Activated T-cell treated with anti-CD3 and anti-CD28 coated beads, Interleukin-2, amount 50 U/mL, for 72 hours (primary cell): Measurements from ENCODE around the gene POLR2L. TPM values are rescaled to one million over a fixed set of nuclear protein-coding genes. Genes with fewer than 3 reads are reported as not detected.
A peak's percentile ranks its signal among the peaks of the same experiment; 100 is the strongest.

Experiments used
- ATAC-seq, 2 donors: fragments of 150-1000 bp; cut with Tn5 transposase; replicated peaks in 1 of 2; 2 replicates each; pipeline ENCODE4 v1.10.0; 2021; ENCODE audit warnings: moderate library complexity in 2 of 2, mild to moderate bottlenecking in 1 of 2
- DNase-seq, 2 donors: peaks; one replicate each; pipeline ENCODE4 v3.0.0; 2021 to 2022; ENCODE audit warnings: mixed read lengths in 1 of 2
- H3K27ac Mint-ChIP-seq: one replicate; pipeline ENCODE4 v1.8.0; 2022; ENCODE audit warnings: mild to moderate bottlenecking, moderate library complexity, mixed read lengths
- H3K27me3 Mint-ChIP-seq: one replicate; pipeline ENCODE4 v1.8.0; 2022; ENCODE audit warnings: low read depth, mixed read lengths
- H3K36me3 Mint-ChIP-seq, 2 donors: one replicate each; pipeline ENCODE4 v1.8.0; 2022; ENCODE audit warnings: mixed read lengths in 2 of 2, mild to moderate bottlenecking in 1 of 2; ENCODE audit not compliant: insufficient read depth in 2 of 2
- H3K4me1 Mint-ChIP-seq: one replicate; pipeline ENCODE4 v1.8.0; 2022; ENCODE audit warnings: low read depth, mixed read lengths
- H3K4me3 Mint-ChIP-seq, 2 donors: one replicate each; pipeline ENCODE4 v1.8.0; 2022; ENCODE audit warnings: mild to moderate bottlenecking in 2 of 2, mixed read lengths in 2 of 2, moderate library complexity in 2 of 2
- H3K9me3 Mint-ChIP-seq, 2 donors: one replicate each; pipeline ENCODE4 v1.8.0; 2022; ENCODE audit warnings: mixed read lengths in 2 of 2
- total RNA-seq, 2 donors: library from RNA; stranded (reverse); gene quantifications; one replicate each; pipeline ENCODE4 v1.2.3, GENCODE V29; 2022

The POLR2L gene
- total RNA-seq, 2 donors from 2014 or later = 28.2 to 30.9 TPM

DNA sequence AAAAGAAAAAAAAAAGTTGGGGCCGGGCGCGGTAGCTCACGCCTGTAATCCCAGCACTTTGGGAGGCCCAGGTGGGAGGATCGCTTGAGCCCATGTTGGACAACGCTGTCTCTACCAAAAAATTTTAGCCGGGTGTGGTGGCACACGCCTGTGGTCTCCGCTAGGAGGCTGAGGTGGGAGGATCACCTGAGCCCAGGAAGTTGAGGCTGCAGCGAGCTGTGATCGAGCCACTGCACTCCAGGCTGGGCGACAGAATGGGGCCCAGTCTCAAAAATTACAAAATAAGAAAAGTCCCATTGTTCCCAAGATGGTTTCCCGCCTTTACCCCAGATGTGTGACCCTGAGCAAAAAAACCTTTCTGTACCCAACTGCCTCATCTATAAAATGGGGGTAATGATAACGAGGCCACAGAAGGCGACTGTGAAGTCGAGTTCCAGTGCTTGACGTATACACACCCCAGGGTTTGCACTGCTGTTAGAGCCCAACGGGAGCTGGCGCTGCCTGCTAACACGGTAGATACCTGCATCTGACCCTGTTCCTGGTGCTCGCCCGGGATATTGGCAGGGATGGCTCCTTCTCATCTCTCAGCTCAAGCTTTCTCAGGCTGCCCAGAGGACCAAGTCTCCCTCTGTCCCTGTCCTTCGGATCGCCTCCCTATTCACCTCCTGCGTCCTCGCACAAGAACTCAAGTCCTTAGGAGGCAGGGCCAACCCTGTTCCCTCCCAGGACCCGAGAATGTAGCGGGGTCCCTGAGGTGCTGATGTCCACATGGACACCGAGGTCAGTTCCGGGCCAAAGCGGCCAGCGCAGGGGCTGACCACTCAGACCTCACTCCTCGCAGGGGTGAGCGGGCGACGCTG is 33.7 kb downstream of the POLR2L start:
- peaks cover 46% of the 10 kb centered on the region for H3K4me1 Mint-ChIP-seq
- no peaks in the 10 kb centered on the region for H3K27me3 Mint-ChIP-seq
- peak overlapping the region; percentile 97 for H3K27ac Mint-ChIP-seq
- H3K4me3 Mint-ChIP-seq = peak overlapping the region; percentile 90 to 98
- H3K36me3 Mint-ChIP-seq = peaks cover 5 to 12% of the 10 kb centered on the region in 2 donors
- H3K9me3 Mint-ChIP-seq = no peaks in the 10 kb centered on the region
- no peak for ATAC-seq
- DNase-seq = peak; percentile 46 to 48

DNA sequence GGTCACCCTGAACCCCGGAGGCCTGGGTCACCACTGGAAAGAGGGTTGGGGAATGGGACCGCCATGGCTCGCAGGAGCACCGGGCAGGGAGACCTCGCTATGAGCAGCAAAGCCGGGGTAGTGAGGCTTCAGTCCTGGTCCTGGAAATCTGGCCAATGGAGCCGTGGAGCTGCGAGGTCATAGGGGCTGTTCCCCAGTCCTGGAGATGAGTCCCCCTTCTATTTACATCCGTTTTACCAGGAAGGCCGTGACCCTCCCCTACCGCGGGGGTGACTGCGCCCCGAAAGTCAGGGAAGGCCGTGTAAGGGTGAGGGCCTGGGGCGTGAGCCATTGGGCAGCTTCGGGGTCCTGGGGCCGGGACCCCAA is 37.7 kb downstream of the POLR2L start:
- ATAC-seq = no peak
- H3K36me3 Mint-ChIP-seq = peaks cover 0 to 2% of the 10 kb centered on the region in 2 donors
- H3K4me3 Mint-ChIP-seq = peak overlapping the region; percentile 85
- no peaks in the 10 kb centered on the region for H3K9me3 Mint-ChIP-seq
- DNase-seq = no peak
- peak overlapping the region; percentile 28 for H3K27ac Mint-ChIP-seq
- H3K4me1 Mint-ChIP-seq = peaks cover 19% of the 10 kb centered on the region
- no peaks in the 10 kb centered on the region for H3K27me3 Mint-ChIP-seq

DNA sequence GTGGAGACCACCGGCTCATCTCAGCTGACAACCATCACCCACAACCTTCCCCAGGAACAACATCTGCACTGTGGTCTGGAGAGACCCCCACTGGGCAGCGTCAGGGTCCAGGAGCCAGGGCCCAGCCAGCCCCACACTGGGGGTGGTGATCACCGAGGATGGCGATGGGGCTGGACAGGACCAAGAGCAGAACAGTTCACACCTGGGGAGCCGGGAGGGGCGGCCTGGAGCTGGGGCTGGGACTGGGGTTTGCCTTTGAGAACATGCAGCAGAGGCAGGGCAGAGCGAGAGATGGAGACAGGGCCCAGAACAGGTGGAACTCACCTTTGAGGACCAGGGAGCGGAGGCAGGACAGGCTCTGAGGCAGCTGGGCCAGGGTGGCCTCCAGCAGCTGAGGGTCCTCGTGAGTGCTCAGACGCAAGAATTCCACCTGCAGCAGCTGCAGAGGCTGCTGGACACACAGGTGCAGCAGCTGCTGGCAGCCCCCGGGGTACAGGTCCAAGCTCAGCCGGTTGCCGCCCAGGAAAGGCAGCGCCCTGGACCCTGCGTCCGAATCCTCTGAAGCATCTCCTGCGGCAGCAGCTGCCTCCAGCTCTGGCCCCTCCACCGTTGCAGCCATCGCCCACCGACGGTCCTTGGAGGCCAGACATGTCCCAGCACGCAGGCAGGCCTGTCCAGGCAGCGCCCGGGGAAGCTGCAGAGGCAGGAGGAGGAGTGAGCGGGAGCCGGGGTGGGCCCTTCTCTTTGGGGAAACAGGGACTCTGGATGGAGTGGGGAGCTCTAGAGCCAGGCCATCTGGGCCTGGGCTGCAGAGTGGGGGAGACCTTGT is 38.3 kb downstream of the POLR2L start:
- no peak for ATAC-seq
- H3K27me3 Mint-ChIP-seq = no peaks in the 10 kb centered on the region
- DNase-seq = no peak
- peaks cover 17% of the 10 kb centered on the region for H3K4me1 Mint-ChIP-seq
- H3K27ac Mint-ChIP-seq = no peak overlapping the region
- H3K36me3 Mint-ChIP-seq = peaks cover 0 to 2% of the 10 kb centered on the region in 2 donors
- peak overlapping the region; percentile 85 for H3K4me3 Mint-ChIP-seq
- no peaks in the 10 kb centered on the region for H3K9me3 Mint-ChIP-seq

DNA sequence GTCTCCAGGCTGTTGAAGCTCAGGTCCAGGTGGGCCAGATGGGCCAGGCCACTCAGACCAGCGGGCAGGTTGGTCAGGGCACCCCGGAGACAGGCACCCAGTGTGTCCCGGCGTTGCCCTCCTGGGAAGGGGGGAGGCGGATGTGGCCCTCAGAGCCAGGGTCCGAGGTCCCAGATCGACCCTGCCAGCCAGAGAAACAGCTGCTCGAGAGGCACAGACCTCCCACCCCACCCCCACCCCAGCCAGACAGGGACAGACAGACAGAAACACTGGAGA is 38.9 kb downstream of the POLR2L start:
- H3K27ac Mint-ChIP-seq = no peak overlapping the region
- H3K9me3 Mint-ChIP-seq = no peaks in the 10 kb centered on the region
- DNase-seq (no peak), ATAC-seq (no peak)
- H3K36me3 Mint-ChIP-seq = peaks cover 0 to 2% of the 10 kb centered on the region in 2 donors
- no peaks in the 10 kb centered on the region for H3K27me3 Mint-ChIP-seq
- peaks cover 11% of the 10 kb centered on the region for H3K4me1 Mint-ChIP-seq
- peak overlapping the region; percentile 85 for H3K4me3 Mint-ChIP-seq

DNA sequence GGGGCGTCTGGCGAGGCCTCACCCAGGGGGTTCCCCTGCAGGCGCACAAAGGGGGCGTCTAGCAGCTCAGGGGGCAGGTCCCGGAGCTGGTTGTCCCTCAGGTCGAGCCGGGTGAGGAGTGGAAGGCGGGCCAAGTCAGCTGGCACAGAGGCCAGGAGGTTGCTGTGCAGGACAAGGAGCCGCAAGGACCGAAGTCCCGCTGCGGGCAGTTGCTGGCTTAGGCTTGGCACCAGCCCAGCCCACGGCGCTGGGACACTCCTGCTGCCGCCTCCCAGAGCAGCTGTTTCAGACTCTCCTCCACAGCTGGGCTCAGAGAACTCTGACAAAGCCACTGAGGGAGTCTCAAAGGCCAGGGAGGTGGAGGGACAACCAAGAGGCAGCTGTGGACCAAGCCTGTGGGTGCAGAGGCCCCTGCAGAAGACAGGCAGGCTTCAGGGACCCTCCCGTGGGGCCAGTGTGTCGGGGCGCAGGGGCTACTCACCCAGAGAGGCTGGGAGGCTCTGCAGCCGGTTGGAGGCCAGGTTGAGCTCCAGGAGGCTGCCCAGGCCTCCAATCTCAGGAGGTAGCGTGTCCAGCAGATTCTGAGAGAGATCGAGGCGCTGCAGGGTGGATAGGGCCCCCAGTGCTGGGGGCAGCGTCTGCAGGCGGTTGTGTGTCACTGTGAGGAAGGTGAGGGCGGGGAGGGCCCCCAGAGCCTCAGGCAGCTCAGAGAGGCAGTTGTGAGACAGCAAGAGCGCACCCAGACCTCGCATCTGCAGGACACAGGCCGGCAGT is 39.4 kb downstream of the POLR2L start:
- DNase-seq (no peak), ATAC-seq (no peak)
- Mint-ChIP-seq H3K36me3 (peaks cover 0 to 2% of the 10 kb centered on the region in 2 donors), H3K27ac (no peak overlapping the region), H3K9me3 (no peaks in the 10 kb centered on the region), H3K4me1 (peaks cover 6% of the 10 kb centered on the region), H3K27me3 (no peaks in the 10 kb centered on the region), H3K4me3 (peak overlapping the region; percentile 53 to 85)

DNA sequence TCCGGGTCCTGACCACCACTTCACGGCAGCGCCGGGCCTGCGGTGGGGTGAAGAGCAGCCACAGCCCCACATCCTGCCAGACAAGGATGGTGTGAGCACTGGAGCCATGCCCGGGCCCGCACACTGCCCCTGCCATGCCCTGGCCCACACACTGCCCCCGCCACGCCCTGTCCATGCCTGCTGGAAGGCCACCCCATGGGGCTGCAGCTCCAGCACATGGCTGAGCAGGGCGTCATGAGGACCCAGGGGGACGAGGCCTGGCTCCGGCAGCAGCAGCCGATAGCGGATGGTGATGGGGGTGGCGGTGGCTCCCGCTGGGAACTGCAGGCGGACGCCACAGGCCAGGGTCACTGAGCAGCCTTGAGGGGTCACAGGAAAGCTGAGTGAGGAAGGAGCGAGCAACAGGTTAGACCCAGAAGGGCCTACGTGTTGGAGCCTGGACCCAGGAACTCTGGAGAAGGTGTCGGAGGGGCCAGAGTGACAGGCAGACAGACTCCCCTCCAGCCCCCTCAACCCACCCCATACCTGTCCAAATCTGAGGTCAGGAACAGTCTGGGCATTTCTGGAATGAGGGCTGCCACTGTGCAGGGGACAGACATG is 40.2 kb downstream of the POLR2L start:
- Mint-ChIP-seq H3K27ac (no peak overlapping the region), H3K36me3 (peaks cover 0 to 2% of the 10 kb centered on the region in 2 donors), H3K27me3 (no peaks in the 10 kb centered on the region), H3K9me3 (no peaks in the 10 kb centered on the region), H3K4me1 (peaks cover 3% of the 10 kb centered on the region), H3K4me3 (no peak overlapping the region)
- ATAC-seq (no peak), DNase-seq (no peak)

DNA sequence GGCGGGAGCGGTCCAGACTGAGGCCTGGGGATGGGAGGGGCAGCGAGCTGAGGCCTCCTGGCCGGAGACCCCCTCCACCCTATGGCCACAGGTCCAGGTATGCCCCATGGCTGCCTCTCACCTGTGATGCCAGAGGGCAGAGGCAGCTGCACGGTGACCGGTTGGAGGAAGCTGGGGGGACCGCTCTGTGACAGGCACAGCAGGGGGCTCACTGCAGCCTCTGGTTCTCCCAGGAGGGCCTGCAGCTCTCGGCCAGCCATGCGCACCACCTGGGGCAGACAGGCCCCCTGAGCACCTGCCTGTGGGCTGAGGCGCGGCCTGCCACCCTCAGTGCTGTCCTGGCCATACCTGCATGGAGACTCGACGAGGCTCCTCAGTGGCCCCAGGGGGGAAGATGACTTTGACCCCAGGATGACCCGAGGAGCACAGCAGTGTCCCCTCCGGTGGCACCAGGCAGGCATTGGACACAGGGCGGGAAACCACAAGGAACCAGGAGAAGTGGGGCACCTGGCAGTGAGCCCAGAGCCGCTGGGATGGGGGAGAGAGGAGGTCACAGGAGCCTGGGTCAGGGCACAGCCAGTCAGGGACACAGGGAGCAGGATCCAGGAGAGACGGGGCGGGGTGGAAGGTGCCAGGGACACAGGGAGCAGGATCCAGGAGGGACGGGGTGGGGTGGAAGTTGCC is 41.1 kb downstream of the POLR2L start:
- ATAC-seq (no peak), DNase-seq (no peak)
- peak overlapping the region in 1 of 2 donors; percentile 29 for H3K4me3 Mint-ChIP-seq
- H3K36me3 Mint-ChIP-seq = peaks cover 0 to 2% of the 10 kb centered on the region in 2 donors
- H3K27ac Mint-ChIP-seq = no peak overlapping the region
- H3K4me1 Mint-ChIP-seq = peaks cover 12% of the 10 kb centered on the region
- no peaks in the 10 kb centered on the region for H3K9me3 Mint-ChIP-seq
- H3K27me3 Mint-ChIP-seq = no peaks in the 10 kb centered on the region

DNA sequence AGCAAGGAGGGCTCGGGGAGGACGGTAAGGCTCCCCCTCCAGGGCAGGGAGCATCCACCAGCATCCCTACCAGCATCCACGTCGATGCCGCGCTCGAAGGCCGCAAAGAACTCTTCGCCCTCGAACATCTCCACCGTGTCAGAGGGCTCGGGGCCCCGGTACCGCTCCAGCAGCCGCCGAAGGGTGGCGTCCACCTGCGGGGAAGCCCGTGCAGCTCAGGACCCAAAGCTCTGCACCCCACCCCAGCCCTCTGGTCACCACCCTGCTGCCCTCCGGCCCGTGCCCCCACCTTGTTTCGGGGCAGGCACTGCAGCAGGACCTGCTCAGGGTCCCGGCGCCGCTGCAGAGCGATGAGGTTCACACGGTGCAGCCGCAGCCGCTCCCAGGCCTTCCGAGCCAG is 41.9 kb downstream of the POLR2L start:
- DNase-seq (no peak), ATAC-seq (no peak)
- H3K27me3 Mint-ChIP-seq = no peaks in the 10 kb centered on the region
- H3K9me3 Mint-ChIP-seq = no peaks in the 10 kb centered on the region
- H3K4me3 Mint-ChIP-seq = no peak overlapping the region
- peaks cover 17% of the 10 kb centered on the region for H3K4me1 Mint-ChIP-seq
- peaks cover 0 to 2% of the 10 kb centered on the region in 2 donors for H3K36me3 Mint-ChIP-seq
- no peak overlapping the region for H3K27ac Mint-ChIP-seq

DNA sequence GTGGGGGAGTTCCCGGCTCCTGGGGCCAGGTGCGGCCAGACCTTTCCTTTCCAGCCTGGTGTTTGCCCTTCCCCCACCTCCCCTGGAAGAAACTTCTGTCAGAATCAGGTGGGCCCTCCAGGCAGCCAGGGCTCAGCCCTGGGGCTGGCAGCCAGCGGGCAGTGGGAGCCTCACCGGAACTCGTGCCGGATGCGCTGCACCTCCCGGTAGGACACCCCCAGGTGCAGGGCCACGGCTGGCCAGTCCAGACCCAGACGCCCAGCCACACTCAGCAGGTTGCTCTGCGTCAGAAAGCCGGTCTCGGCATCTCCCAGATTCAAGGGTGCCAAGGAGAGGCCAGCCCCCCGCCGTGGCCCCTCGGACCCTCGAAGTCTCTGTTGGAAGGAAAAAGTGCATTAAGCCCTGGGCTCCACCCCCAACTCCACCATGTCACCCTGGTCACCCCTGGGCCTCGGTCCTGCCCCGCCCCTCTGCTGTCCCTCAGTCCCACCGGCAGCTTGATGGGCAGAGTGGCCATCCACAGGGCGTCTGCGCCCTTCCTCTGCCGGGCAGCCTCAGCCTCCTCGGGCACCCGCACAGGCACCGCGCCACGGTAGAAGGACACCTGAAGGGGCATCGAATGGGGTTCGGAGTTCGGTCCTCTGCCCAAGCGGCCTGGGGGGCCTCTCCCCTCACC is 42.5 kb downstream of the POLR2L start:
- Mint-ChIP-seq H3K27me3 (no peaks in the 10 kb centered on the region), H3K4me3 (no peak overlapping the region), H3K9me3 (no peaks in the 10 kb centered on the region), H3K4me1 (peaks cover 17% of the 10 kb centered on the region), H3K27ac (no peak overlapping the region), H3K36me3 (peaks cover 0 to 2% of the 10 kb centered on the region in 2 donors)
- no peak for ATAC-seq
- DNase-seq = no peak

DNA sequence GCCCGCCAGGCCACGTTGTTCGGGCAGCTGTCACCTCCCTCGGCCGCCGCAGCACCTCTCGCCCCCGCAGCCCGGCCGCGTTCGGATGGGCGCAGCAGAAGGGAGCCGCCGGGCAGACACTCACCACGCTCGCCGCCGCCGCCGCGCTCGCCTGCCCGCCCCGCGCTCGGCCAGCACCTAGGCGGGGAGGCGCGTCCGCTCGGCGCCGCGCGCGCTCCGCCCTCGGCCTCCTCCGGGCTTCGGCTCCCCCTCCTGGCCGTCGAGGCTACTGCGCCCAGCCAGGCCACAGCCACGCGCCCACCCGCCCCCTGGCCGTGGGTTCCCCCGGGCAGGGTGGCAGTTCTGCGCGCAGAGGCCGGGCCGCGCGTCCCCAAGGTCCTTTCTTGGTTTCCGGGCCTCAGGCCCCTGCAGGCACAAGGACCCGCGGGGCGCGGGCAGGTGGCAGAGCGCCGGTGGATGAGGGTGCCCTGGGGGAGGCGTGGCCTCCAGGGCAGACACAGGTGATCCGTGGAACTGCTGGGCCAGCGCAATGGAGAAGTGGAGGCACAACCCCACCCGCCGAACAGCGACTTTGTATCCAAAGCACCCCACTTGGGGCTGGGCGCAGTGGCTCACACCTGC is 44.1 kb downstream of the POLR2L start, which contains the start of gene SLC25A22:
TSS of gene SLC25A22 (minus strand) at position 189 of the 621 bp plus-strand sequence. CDS start 3,275 bp downstream, outside the sequence.
- H3K4me1 Mint-ChIP-seq = peaks cover 17% of the 10 kb centered on the region
- peaks cover 0 to 2% of the 10 kb centered on the region in 2 donors for H3K36me3 Mint-ChIP-seq
- H3K4me3 Mint-ChIP-seq = peak within 1 kb of the TSS; percentile 78 to 97
- H3K27ac Mint-ChIP-seq = peak within 1 kb of the TSS; percentile 78
- H3K27me3 Mint-ChIP-seq = no peaks in the 10 kb centered on the region
- H3K9me3 Mint-ChIP-seq = no peaks in the 10 kb centered on the region
- ATAC-seq (peak; percentile 60 to 61), DNase-seq (peak; percentile 90 to 93)

DNA sequence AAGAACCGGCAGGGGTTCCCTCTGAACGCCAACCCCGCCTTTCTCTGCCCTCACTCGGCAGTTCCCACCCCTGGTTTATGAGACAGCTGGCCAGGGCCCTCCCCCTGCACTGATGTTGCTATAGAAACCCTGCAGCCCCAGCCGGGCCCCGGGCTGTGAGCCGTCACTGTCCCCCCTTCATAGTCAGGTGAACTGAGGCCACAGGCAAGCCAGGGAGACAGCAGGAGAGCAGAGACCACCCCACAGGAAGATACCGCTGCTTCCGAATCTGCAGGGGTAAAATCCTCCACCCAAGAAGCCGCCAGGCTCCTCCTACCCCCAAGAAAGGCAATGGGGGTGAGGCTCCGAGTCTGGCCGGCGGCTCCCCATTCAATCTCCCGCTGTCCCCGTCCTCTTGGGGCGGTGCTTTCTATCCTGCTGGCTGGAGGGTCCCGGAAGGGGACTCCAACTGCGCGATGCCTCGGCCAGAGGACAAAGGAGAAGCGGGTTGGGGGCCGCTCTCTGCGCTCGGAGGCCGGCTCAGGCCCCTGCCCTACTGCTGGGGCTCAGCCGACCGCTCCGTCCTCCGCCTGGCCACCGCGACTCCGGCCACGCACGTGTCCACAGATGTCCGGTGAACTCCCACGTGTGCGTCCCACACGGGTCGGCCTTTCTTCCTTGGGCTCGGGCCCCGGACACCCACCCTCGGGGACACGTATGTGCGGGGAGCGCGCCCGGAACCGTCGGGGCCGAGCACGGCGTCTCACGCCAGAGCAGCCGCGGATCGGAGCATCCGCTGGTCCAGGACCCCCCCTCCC is 44.8 kb downstream of the POLR2L start:
- Mint-ChIP-seq H3K36me3 (peaks cover 0 to 2% of the 10 kb centered on the region in 2 donors), H3K4me3 (peak overlapping the region; percentile 78 to 97), H3K9me3 (no peaks in the 10 kb centered on the region), H3K27me3 (no peaks in the 10 kb centered on the region), H3K27ac (peak overlapping the region; percentile 78), H3K4me1 (peaks cover 17% of the 10 kb centered on the region)
- DNase-seq (peak; percentile 78 to 83), ATAC-seq (peak; percentile 50 to 52)
